Mesothelial cell of epicardium (in vitro differentiated cells): ENCODE measurements around the gene MAGI1. TPM values are rescaled to one million over a fixed set of nuclear protein-coding genes. Genes with fewer than 3 reads are reported as not detected.
"Not testable (repeated sequence)": the region's sequence is repeated elsewhere in the genome, so short reads cannot be mapped to it uniquely, and the experiment has no call there.

Source experiments
- DNase-seq, 2 experiments: peaks; one replicate each; pipeline ENCODE4 v3.0.0; 2021; ENCODE audit warnings: low spot score in 2 of 2; ENCODE audit not compliant: unreplicated experiment in 2 of 2
- H3K27ac Mint-ChIP-seq: 2 replicates; pipeline ENCODE4 v1.8.0; 2021; ENCODE audit warnings: mixed read lengths
- H3K27me3 Mint-ChIP-seq: 2 replicates; pipeline ENCODE4 v1.8.0; 2021; ENCODE audit warnings: low read depth, mixed read lengths
- H3K36me3 Mint-ChIP-seq: 2 replicates; pipeline ENCODE4 v1.8.0; 2021; ENCODE audit warnings: mixed read lengths
- H3K4me1 Mint-ChIP-seq: 2 replicates; pipeline ENCODE4 v1.8.0; 2021; ENCODE audit warnings: mixed read lengths
- H3K4me3 Mint-ChIP-seq: 2 replicates; pipeline ENCODE4 v1.8.0; 2021; ENCODE audit warnings: mild to moderate bottlenecking, moderate library complexity, mixed read lengths
- H3K9me3 Mint-ChIP-seq: 2 replicates; pipeline ENCODE4 v1.8.0; 2021; ENCODE audit warnings: mixed read lengths
- total RNA-seq: library from RNA; stranded (reverse); gene quantifications from 3 replicates; pipeline ENCODE4 v1.2.1, GENCODE V29; 2021
- TF ChIP-seq, protein P1 (sequence below): fragments of 200-600 bp; sonication (generic); IDR thresholded peaks from one replicate; pipeline ENCODE4 v1.5.0; 2021; ENCODE audit warnings: antibody characterized with exemption; ENCODE audit not compliant: unreplicated experiment

MAGI1 gene
- total RNA-seq, 1 donor from 2014 or later = 65.6 TPM

DNA sequence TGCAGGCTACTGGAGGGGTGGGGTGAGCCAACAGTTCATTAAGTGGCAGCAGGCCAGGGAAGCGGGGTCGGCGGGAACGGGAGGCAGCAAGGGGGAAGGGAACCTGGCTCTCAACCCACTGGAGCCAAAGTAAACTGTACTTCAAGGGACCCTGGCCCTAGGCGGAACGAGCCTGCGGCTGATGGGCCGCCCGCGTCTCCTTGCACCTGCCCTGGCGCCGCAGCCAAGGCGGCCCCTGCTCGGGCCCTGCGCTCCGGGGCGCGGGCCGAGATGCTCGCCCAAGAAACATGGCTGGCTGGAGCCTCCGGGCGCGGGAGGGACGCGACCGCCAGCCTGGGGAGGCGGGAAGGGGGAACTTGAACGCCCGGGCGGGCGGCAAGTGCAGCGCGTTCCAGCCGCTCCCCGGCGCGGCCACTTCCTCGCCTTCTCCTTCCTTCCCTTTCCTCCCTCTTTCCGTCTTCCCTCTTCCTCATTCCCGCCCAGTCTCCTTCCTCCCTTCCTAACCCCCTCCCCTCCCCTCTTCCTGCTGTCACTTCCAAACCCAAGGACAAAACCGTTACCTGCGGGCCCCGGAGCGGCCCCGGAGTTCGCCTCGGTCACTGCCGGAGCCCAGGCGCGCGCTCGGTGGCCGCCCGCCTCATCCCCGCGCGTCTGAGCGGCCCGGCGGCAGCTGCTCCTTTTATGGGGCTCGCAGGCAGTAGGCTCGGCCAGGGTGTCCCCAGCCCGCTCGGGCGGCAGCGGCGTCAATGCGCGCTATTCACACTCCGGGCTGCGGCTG, 489.7 kb downstream of the MAGI1 start:
- Mint-ChIP-seq H3K27ac (no peak overlapping the region), H3K4me3 (peak overlapping the region; percentile 73), H3K4me1 (peaks cover 17% of the 10 kb centered on the region), H3K27me3 (peaks cover 27% of the 10 kb centered on the region), H3K36me3 (no peaks in the 10 kb centered on the region), H3K9me3 (no peaks in the 10 kb centered on the region)
- TF ChIP-seq, protein P1, sequence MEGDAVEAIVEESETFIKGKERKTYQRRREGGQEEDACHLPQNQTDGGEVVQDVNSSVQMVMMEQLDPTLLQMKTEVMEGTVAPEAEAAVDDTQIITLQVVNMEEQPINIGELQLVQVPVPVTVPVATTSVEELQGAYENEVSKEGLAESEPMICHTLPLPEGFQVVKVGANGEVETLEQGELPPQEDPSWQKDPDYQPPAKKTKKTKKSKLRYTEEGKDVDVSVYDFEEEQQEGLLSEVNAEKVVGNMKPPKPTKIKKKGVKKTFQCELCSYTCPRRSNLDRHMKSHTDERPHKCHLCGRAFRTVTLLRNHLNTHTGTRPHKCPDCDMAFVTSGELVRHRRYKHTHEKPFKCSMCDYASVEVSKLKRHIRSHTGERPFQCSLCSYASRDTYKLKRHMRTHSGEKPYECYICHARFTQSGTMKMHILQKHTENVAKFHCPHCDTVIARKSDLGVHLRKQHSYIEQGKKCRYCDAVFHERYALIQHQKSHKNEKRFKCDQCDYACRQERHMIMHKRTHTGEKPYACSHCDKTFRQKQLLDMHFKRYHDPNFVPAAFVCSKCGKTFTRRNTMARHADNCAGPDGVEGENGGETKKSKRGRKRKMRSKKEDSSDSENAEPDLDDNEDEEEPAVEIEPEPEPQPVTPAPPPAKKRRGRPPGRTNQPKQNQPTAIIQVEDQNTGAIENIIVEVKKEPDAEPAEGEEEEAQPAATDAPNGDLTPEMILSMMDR = no peak
- DNase-seq = peak; percentile 26 to 59

DNA sequence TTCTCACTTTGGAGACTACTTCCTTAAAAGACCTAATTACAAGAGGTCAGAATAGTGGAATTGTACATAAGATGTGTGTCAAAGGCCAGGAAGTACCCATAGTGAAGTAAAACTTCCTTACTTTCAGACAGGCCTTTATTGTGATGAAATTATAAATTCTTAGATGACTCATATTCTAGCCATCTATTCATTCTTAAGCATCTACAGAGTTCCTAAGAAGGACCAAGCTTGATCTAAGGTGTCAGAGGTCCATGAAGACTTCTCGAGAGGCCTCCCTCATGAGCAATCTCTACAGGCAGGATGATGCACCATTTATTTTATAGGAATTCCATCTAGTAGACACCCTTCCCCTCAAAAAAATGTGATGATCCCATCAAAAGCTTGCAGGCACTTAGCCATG, 493.3 kb downstream of the MAGI1 start:
- Mint-ChIP-seq H3K9me3 (peaks cover 3% of the 10 kb centered on the region), H3K36me3 (peaks cover 2% of the 10 kb centered on the region), H3K4me3 (no peak overlapping the region), H3K4me1 (no peaks in the 10 kb centered on the region), H3K27me3 (peaks cover 26% of the 10 kb centered on the region), H3K27ac (no peak overlapping the region)
- TF ChIP-seq, protein P1 = no peak
- no peak for DNase-seq

GRCh38 chr3:65543391-65543790, 495.3 kb downstream of the MAGI1 start:
- not testable (repeated sequence) for H3K4me3 Mint-ChIP-seq, H3K36me3 Mint-ChIP-seq, H3K9me3 Mint-ChIP-seq, H3K27ac Mint-ChIP-seq, DNase-seq, H3K4me1 Mint-ChIP-seq
- peaks cover 12% of the 10 kb centered on the region for H3K27me3 Mint-ChIP-seq

- TF ChIP-seq, protein P1 = no peak
- Mint-ChIP-seq H3K9me3 (peaks cover 3% of the 10 kb centered on the region), H3K27ac (no peak overlapping the region), H3K27me3 (no peaks in the 10 kb centered on the region), H3K36me3 (peaks cover 2% of the 10 kb centered on the region), H3K4me3 (no peak overlapping the region), H3K4me1 (no peaks in the 10 kb centered on the region)
- DNase-seq = no peak
Measured at GRCh38 chr3:65540666-65541065, 498.1 kb downstream of the MAGI1 start.

- H3K4me3 Mint-ChIP-seq = no peak overlapping the region
- H3K27me3 Mint-ChIP-seq = no peaks in the 10 kb centered on the region
- TF ChIP-seq, protein P1 = no peak
- H3K27ac Mint-ChIP-seq = no peak overlapping the region
- peaks cover 2% of the 10 kb centered on the region for H3K4me1 Mint-ChIP-seq
- H3K36me3 Mint-ChIP-seq = peaks cover 2% of the 10 kb centered on the region
- peaks cover 3% of the 10 kb centered on the region for H3K9me3 Mint-ChIP-seq
- DNase-seq = no peak
Measured at GRCh38 chr3:65539616-65540015, 499.1 kb downstream of the MAGI1 start.

DNA sequence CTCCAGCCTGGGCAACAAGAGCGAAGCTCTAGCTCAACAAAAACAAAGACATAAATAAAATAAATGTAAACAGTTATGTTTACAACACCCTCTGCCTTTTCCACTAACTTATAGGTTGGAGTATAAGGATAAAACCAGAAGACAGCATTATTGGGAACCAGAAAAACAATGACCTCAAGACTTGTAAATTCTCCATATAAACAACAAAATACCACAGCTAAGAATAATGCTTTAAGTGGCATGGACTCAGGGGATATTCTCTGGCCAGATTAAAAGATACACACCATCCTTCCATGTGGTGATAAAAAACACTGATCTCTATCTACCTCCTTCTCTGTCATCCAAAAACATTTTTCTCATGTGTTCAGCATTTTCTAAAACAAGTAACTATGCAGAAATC, 500.6 kb downstream of the MAGI1 start:
- Mint-ChIP-seq H3K4me1 (peaks cover 2% of the 10 kb centered on the region), H3K27me3 (no peaks in the 10 kb centered on the region), H3K9me3 (peaks cover 3% of the 10 kb centered on the region), H3K36me3 (peaks cover 2% of the 10 kb centered on the region), H3K27ac (no peak overlapping the region), H3K4me3 (no peak overlapping the region)
- no peak for DNase-seq
- TF ChIP-seq, protein P1 = no peak
